Measurements from ENCODE around the gene DUS4L. TPM values are rescaled to one million over a fixed set of nuclear protein-coding genes. Genes with fewer than 3 reads are reported as not detected.

The DUS4L gene
- total and polyA plus RNA-seq, 7 donors, result 3.2 to 10.3 (median 5.4) TPM

DNA sequence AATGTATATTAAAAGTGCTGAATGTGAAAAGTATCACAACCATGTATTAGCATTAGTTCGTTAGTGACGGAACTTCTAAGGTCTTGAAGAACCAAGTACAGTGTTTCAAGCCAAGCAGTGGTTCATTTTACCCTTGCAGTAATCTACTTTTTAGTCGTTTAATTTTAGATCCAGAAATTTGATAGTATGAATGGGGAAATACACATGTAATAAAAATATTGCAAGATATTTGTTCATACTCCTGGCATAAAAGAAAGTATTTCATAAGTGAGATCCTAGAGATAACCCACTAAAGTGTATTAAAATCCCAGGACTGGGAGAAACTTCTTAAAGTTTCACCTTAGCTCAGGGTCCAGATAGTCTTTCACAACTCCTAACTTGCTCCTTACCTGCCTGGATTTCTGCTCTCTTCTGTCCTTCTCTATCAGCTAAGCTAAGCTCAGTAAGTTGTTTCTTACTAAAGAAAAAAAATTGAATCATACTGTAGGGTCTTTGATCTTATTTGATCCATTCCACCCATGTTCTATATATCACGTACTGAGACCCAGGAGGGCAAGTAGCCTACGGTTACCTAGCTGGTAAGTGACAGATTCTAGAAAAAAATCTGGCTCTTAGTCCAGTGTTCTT is 17.7 kb downstream of the DUS4L start:
- DNase-seq, result no peak
- TF ChIP-seq POLR2A (IDR thresholded peaks at IDR 0.05) (no peak), POLR2AphosphoS5 (IDR thresholded peaks at IDR 0.05) (no peak), EP300 (IDR thresholded peaks at IDR 0.05) (no peak)
- TF ChIP-seq, protein P1, sequence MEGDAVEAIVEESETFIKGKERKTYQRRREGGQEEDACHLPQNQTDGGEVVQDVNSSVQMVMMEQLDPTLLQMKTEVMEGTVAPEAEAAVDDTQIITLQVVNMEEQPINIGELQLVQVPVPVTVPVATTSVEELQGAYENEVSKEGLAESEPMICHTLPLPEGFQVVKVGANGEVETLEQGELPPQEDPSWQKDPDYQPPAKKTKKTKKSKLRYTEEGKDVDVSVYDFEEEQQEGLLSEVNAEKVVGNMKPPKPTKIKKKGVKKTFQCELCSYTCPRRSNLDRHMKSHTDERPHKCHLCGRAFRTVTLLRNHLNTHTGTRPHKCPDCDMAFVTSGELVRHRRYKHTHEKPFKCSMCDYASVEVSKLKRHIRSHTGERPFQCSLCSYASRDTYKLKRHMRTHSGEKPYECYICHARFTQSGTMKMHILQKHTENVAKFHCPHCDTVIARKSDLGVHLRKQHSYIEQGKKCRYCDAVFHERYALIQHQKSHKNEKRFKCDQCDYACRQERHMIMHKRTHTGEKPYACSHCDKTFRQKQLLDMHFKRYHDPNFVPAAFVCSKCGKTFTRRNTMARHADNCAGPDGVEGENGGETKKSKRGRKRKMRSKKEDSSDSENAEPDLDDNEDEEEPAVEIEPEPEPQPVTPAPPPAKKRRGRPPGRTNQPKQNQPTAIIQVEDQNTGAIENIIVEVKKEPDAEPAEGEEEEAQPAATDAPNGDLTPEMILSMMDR (IDR thresholded peaks at IDR 0.05), result no peak
- Histone ChIP-seq H3K9me3 (no peaks in the 10 kb centered on the region), H3K27ac (peak overlapping the region; percentile 92 to 96 (median 94)), H3K36me3 (peaks cover 0 to 31% (median 2%) of the 10 kb centered on the region in 4 donors), H3K4me3 (peak overlapping the region; percentile 60 to 92 (median 75)), H3K27me3 (no peaks in the 10 kb centered on the region), H3K4me1 (peaks cover 0 to 39% (median 25%) of the 10 kb centered on the region in 4 donors)
- intact Hi-C loops (cut with DNase I), result loop anchor here (5.0 kb wide), 2 partner anchors 146 to 296 kb away; no protein-coding TSS in a partner anchor
- WGBS, 2 donors, result 22 to 54% methylated on average over 5 of the region's 5 CpGs

DNA sequence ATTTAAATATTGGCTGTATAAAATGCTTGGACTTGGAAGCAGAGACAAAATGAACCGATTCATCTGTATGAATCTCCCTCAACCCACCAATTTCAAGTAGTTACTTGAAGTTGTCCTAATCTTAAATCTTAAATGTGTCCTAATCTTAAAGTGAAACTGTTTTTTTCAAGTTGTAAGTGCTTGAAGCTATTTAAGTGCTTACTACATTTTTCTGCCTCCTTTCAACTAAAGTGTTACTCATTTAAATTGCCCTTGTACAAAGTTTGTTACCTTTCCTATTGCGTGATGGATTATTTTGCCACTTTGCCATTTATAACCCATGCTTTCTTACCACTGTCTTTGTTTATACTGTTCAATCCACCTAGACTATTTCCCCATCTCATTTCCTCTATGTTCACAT is 19.1 kb downstream of the DUS4L start:
- Histone ChIP-seq H3K4me1 (peaks cover 0 to 39% (median 25%) of the 10 kb centered on the region in 4 donors), H3K9me3 (no peaks in the 10 kb centered on the region), H3K27ac (peak overlapping the region in 2 of 4 donors; percentile 93 to 96), H3K36me3 (peaks cover 0 to 28% (median 2%) of the 10 kb centered on the region in 4 donors), H3K4me3 (no peak overlapping the region), H3K27me3 (no peaks in the 10 kb centered on the region)
- no peak for DNase-seq
- WGBS, 2 donors, result 21 to 64% methylated on average over 2 of the region's 2 CpGs
- intact Hi-C loops (cut with DNase I), result loop anchor here (5.0 kb wide), 2 partner anchors 144 to 294 kb away; no protein-coding TSS in a partner anchor
- TF ChIP-seq, protein P1 (IDR thresholded peaks at IDR 0.05), result no peak
- TF ChIP-seq POLR2A (IDR thresholded peaks at IDR 0.05) (no peak), POLR2AphosphoS5 (IDR thresholded peaks at IDR 0.05) (no peak), EP300 (IDR thresholded peaks at IDR 0.05) (no peak)

DNA sequence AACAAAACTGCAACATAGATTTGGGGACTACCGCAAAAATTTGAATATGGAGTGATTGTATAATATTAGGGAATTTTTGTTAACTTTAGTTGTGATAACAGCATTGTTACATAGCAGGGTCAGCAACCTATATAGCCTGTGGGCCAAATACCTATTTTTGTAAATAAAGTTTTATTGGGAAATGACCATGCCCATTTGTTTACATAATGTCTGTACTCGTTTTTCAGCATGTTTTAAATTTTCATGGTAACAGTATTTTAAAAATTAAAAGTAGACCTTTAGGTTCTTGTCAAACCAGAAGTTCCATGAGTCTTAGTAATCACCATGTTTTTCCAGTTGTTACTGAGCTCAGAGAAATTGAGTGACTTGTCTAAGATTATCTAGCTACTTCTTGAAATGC is 20.9 kb downstream of the DUS4L start:
- no peak for DNase-seq
- no peak overlapping the region for H3K27ac ChIP-seq
- H3K9me3 ChIP-seq, result no peaks in the 10 kb centered on the region
- H3K4me3 ChIP-seq, result no peak overlapping the region
- TF ChIP-seq, protein P1 (IDR thresholded peaks at IDR 0.05), result no peak
- TF ChIP-seq EP300 (IDR thresholded peaks at IDR 0.05), result no peak
- TF ChIP-seq POLR2A (IDR thresholded peaks at IDR 0.05), result no peak
- no peak for TF ChIP-seq POLR2AphosphoS5 (IDR thresholded peaks at IDR 0.05)
- no peaks in the 10 kb centered on the region for H3K27me3 ChIP-seq
- H3K4me1 ChIP-seq, result peaks cover 0 to 38% (median 26%) of the 10 kb centered on the region in 4 donors
- H3K36me3 ChIP-seq, result peaks cover 0 to 28% (median 2%) of the 10 kb centered on the region in 4 donors
- 67 to 74% methylated on average over 2 of the region's 2 CpGs for WGBS, 2 donors
- intact Hi-C loops (cut with DNase I), result loop anchor here (5.0 kb wide), 2 partner anchors 143 to 293 kb away; no protein-coding TSS in a partner anchor

DNA sequence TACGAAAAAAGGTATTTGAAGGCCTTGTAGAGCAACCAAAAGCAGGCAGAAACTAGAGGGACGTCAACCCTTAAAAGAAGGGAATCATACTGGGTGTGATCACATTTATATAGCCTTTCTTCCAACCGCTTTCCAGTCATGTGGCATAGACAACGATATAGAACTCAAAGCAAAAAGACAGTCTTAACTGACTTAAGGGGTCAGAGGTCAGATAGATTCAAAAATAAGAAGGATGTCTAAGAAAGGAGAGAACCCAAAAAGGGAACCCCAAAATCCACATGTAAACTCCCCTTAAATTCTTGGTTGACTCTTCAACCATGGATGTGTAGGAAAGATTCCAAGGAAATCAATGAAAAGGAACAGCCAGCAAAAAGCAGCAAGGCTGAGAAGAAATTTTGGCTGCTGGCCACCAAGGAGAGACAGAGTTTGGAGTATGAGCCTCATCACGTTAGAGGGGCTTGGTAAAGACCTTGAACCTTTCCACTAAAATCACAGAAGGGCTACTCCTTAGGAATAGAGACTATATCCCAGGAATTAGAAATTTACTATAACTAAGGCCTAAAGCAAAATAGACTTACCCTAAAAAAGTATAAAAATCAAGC is 24.9 kb downstream of the DUS4L start:
- Histone ChIP-seq H3K36me3 (peaks cover 0 to 27% (median 2%) of the 10 kb centered on the region in 4 donors), H3K27me3 (no peaks in the 10 kb centered on the region), H3K4me1 (peaks cover 0 to 44% (median 23%) of the 10 kb centered on the region in 4 donors), H3K9me3 (no peaks in the 10 kb centered on the region), H3K27ac (no peak overlapping the region), H3K4me3 (no peak overlapping the region)
- TF ChIP-seq POLR2A (IDR thresholded peaks at IDR 0.05) (no peak), POLR2AphosphoS5 (IDR thresholded peaks at IDR 0.05) (no peak), EP300 (IDR thresholded peaks at IDR 0.05) (no peak)
- TF ChIP-seq, protein P1 (IDR thresholded peaks at IDR 0.05), result no peak
- no peak for DNase-seq
- 94 to 96% methylated on average over 5 of the region's 5 CpGs for WGBS, 2 donors
- intact Hi-C loops (cut with DNase I), result no loop called here

All from sigmoid colon (tissue), 7 donors.